HG02588 (cell line): ENCODE results near the gene DLGAP1.

ENCODE experiments used
- ATAC-seq: cut with Tn5 transposase; IDR thresholded peaks from one replicate; pipeline ENCODE4 v1.9.1; 2021; ENCODE audit warnings: mild to moderate bottlenecking, moderate library complexity; ENCODE audit not compliant: unreplicated experiment

Gene DLGAP1

GRCh38 chr18:4196351-4196750 lies 258.8 kb downstream of the DLGAP1 start:
- ATAC-seq = no peak

- no peak for ATAC-seq
These were observed 262.0 kb downstream of the DLGAP1 start for GRCh38 chr18:4193086-4193485.

GRCh38 chr18:4181882-4182568 lies 273.1 kb downstream of the DLGAP1 start:
- no peak for ATAC-seq

GRCh38 chr18:4181086-4181485 lies 274.0 kb downstream of the DLGAP1 start:
- no peak for ATAC-seq

GRCh38 chr18:4172196-4173100 lies 282.7 kb downstream of the DLGAP1 start:
- no peak for ATAC-seq

- no peak for ATAC-seq
These were observed 297.8 kb downstream of the DLGAP1 start for GRCh38 chr18:4157352-4157751.

GRCh38 chr18:4146797-4147196 lies 308.3 kb downstream of the DLGAP1 start:
- ATAC-seq = no peak

GRCh38 chr18:4144201-4144600 lies 310.9 kb downstream of the DLGAP1 start:
- ATAC-seq = no peak

- no peak for ATAC-seq
These were observed 311.5 kb downstream of the DLGAP1 start for GRCh38 chr18:4143585-4143984.

- no peak for ATAC-seq
These were observed 312.2 kb downstream of the DLGAP1 start for GRCh38 chr18:4142876-4143275.

GRCh38 chr18:4134700-4135099 lies 320.4 kb downstream of the DLGAP1 start:
- ATAC-seq = no peak

- no peak for ATAC-seq
These were observed 324.1 kb downstream of the DLGAP1 start for GRCh38 chr18:4130734-4131719.

- no peak for ATAC-seq
These were observed 328.2 kb downstream of the DLGAP1 start for GRCh38 chr18:4126939-4127338.

GRCh38 chr18:4125627-4126230 lies 329.4 kb downstream of the DLGAP1 start:
- no peak for ATAC-seq

GRCh38 chr18:4125224-4125623 lies 329.9 kb downstream of the DLGAP1 start:
- no peak for ATAC-seq

- ATAC-seq = no peak
These were observed 335.3 kb downstream of the DLGAP1 start for GRCh38 chr18:4119813-4120212.

GRCh38 chr18:4119127-4119648 lies 335.9 kb downstream of the DLGAP1 start:
- no peak for ATAC-seq

GRCh38 chr18:4108016-4108415 lies 347.1 kb downstream of the DLGAP1 start:
- ATAC-seq = no peak

GRCh38 chr18:4107049-4107467 lies 348.0 kb downstream of the DLGAP1 start:
- no peak for ATAC-seq

- ATAC-seq = peak; percentile 82
These were observed 348.6 kb downstream of the DLGAP1 start for GRCh38 chr18:4106407-4107033.
